GM13977 (cell line): ENCODE measurements around the gene MAGI1.

Source experiments
- DNase-seq: peaks from one replicate; pipeline ENCODE4 v3.0.0; 2012; ENCODE audit warnings: low spot score
- CTCF ChIP-seq: IDR thresholded peaks from 2 replicates; pipeline ENCODE4 v1.5.1; 2012; ENCODE audit warnings: mild to moderate bottlenecking, control low read depth; ENCODE audit not compliant: insufficient read depth; ENCODE audit errors: extremely low read depth, missing control alignments
- in situ Hi-C: fragments of 300-500 bp; cut with MboI; formaldehyde crosslinking; loops from one replicate; pipeline ENCODE4 v1.12.0; 2022; ENCODE audit warnings: low sequenced_read_pairs, low pct_unique_long_range_greater_than_20kb, mixed read lengths, inconsistent platforms; ENCODE audit not compliant: unreplicated experiment

The MAGI1 gene

GRCh38 chr3:66076861-66077470, 38.2 kb upstream of the MAGI1 start:
- in situ Hi-C loops: no loop called here
- no peak for DNase-seq
- no peak for TF ChIP-seq CTCF

- no peak for DNase-seq
- no peak for TF ChIP-seq CTCF
- in situ Hi-C loops: no loop called here
Observed at GRCh38 chr3:66075281-66075680, 36.6 kb upstream of the MAGI1 start.

DNA sequence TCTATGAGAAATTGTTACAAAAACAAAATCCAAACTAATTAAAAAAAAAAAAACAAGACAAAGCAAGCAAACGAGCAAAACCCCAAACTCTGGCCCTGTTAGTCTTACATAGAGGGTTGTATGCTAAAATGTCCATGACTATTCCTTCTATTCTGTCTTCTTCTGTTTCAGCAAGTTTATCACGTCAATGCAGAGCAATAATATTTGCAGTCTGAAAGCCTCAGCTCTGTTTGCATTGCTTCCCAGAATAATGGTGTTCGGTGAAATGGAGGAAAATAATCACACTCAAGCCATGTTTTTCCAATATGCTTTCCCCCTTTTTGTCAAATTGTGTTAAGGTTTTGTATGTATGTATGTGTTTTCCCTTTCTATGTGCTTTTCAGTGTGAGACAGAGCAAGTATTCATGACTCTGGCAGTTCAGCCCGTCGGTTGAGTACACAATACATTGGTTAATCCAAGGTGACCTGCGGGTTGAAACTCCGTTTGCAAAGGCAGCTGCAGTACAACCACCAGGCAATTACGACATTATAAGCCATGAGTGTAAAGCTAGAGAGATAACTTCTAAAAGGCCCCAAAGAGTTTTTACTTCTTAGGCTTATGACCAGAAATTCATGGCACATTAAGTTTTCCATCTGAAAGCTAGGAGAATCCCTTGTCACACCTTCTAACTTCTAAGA, 34.9 kb upstream of the MAGI1 start:
- no peak for DNase-seq
- in situ Hi-C loops: no loop called here
- TF ChIP-seq CTCF: no peak

DNA sequence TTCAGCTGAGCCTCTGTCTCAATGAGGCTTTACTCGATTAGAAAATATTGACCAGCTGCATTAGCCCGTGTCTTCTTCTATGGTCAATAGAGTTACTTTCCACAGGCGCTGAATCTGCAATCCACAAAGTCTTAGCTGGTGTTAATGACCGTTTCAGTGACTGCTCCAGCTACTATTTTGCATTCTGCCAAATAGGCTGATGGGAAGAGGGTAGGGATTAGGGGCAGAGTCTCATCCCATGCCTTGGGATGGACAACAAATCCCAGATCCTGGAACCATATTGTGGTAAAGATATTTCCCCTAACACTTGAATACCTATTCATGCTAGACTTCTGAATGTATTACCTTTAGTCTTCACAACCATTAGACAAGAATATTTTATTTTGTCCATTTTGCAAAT, 29.5 kb upstream of the MAGI1 start:
- no peak for TF ChIP-seq CTCF
- in situ Hi-C loops: no loop called here
- DNase-seq: no peak

- in situ Hi-C loops: no loop called here
- no peak for DNase-seq
- TF ChIP-seq CTCF: no peak
Observed at GRCh38 chr3:66066963-66067617, 28.4 kb upstream of the MAGI1 start.

- in situ Hi-C loops: no loop called here
- no peak for TF ChIP-seq CTCF
- no peak for DNase-seq
Observed at GRCh38 chr3:66055289-66055688, 16.6 kb upstream of the MAGI1 start.
